ENCODE data around the gene GCFC2. TPM values are rescaled to one million over a fixed set of nuclear protein-coding genes. Genes with fewer than 3 reads are reported as not detected.
A peak's percentile ranks its signal among the peaks of the same experiment; 100 is the strongest.
"Not testable (repeated sequence)": the region's sequence is repeated elsewhere in the genome, so short reads cannot be mapped to it uniquely, and the experiment has no call there.

The GCFC2 gene
- total RNA-seq, 1 donor from 2014 or later: 13.6 TPM

DNA sequence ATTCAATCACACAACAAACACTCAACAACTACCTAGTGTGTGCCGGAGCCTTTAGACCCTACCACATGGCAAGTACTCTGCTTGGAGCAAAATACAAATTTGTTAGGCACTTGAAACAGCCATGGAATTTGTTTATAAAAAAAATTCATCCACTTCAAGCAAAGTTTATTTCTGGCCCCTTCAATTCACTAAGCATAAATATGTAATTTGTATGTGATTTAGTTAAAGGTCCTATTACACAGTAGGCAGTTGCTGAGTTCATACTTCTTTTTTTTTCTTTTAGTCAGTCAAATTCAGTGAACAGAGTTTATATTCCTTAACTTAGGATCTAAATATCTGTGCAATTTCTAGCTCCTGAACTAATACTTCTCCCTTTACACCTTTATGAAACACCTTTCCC is 22.5 kb downstream of the GCFC2 start:
- ATAC-seq: no peak
- intact Hi-C loops (cut with micrococcal nuclease): no loop called here
- no peak for DNase-seq

DNA sequence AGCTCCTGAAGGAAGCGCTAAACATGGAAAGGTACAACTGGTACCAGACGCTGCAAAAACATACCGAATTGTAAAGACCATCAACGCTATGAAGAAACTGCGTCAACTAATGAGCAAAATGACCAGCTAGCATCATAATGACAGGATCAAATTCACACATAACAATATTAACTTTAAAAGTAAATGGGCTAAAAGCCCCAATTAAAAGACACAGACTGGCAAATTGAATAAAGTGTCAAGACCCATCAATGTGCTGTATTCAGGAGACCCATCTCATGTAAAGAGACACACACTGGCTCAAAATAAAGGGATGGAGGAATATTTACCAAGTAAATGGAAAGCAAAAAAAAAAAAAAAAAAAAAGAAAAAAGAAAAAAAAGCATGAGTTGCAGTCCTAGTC is 27.3 kb downstream of the GCFC2 start:
- intact Hi-C loops (cut with micrococcal nuclease): not testable (repeated sequence)

DNA sequence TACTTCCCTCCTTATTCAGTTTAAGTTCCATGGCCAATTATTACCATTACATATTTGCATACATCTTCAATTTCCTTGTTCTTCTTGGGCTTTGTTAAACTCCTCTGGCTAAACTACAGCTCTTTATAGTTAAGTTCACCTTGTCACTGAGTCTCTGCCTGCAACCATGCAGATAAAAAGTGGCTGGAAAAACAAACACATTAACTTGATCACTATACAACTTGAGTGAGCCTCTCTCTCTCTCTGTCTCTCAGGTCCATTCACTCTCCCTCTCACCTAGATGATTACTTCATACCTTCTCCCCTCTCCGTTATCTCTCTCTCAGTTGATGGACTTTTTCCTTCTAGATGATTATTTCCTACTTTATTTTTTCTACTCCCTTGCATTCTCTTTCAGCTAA is 30.3 kb downstream of the GCFC2 start:
- intact Hi-C loops (cut with micrococcal nuclease): no loop called here
- peak; percentile 27 for ATAC-seq

More for the DNA sequence above, 27.3 kb downstream of the GCFC2 start:
- DNase-seq, ATAC-seq: not testable (repeated sequence)

DNA sequence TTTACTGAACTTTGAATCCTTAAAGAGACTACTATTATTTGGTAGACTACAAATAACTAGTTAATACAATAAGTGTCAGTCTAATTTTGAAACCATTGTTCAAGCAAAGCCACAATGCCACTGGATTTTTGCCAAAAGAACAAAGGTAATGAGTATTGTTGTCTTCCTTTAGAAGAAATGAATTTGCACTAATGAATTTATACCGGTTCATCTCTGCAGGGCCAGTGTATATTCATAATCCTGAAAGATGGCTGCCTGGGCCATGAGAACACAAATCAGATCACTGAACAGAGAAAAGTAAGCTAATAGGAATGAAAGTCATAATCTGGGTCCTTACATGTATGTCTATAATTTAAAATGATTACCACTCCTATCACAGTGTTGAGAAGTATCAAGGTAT is 31.2 kb downstream of the GCFC2 start:
- intact Hi-C loops (cut with micrococcal nuclease): no loop called here
- DNase-seq (no peak), ATAC-seq (no peak)

More for the DNA sequence above, 30.3 kb downstream of the GCFC2 start:
- no peak for DNase-seq

DNA sequence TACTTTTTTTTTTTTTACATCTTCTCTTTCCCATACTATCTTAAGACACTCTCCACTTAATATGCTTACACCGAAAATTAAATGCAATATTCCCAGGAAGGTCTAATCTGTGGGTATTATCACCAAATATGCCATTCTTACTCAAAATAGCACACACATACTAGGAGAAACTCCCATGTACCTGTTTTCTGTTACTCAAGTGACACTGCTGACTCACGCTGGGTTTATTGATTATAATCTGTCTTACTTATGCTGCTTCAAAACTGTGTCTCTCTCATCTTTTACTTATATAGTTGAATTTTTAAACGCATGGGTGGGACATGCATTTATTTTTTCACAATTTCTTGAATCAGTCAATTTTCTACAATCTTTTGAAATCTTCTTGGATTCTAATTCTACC is 34.3 kb downstream of the GCFC2 start:
- DNase-seq (no peak), ATAC-seq (no peak)
- intact Hi-C loops (cut with micrococcal nuclease): no loop called here

DNA sequence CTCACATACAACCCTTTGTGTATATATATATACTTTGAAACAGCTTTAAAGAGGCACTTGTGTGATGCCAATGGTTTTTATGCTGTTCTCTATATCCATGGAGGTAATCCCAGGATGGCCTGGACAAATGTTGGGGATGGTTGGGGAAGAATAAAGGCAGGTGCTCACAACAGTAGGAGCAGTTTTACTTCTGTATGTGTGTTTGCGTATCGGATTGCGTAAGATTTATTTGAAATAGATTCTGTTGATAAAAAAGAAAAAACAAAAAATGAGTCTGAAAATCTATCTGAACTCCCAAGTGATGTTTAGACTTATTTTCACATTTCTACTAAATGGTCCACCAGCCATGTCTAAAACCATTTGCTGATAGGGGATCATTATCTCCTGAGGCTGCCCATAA is 34.8 kb downstream of the GCFC2 start:
- intact Hi-C loops (cut with micrococcal nuclease): no loop called here
- DNase-seq: no peak
- ATAC-seq: peak; percentile 17

DNA sequence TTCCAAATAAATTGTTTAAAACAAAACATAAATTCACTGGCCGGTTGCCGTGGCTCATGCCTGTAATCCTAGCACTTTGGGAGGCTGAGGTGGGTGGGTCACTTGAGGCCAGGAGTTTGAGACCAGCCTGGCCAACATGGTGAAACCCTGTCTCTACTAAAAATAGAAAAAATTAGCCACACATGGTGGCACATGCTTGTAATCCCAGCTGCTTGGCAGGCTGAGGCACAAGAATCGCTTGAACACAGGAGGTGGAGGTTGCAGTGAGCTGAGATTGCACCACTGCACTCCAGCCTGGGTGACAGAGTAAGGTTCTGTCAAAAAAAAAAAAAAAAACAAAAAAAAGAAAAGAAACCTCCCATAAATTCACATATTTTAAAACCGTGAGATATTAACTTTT is 35.3 kb downstream of the GCFC2 start:
- peak; percentile 79 for ATAC-seq
- intact Hi-C loops (cut with micrococcal nuclease): not testable (repeated sequence)
- DNase-seq: peak; percentile 30

DNA sequence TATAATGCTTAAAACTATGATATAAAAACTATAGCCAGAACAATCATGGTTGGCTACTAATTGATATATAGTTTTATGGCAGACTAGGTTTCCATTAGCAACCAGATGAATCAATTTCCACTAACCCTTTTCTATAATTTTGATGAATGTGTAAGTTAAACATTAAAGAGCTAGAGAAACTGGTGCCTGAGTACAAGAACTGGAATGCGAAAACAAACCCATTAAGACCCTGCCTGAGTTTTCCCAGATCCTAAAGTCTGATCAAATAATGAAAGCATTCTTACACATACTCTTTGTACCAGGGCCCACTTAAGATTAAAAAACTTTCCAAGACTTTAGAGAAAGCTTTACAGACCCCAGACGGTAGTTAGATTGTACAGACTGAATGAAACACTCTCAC is 42.8 kb downstream of the GCFC2 start:
- intact Hi-C loops (cut with micrococcal nuclease): no loop called here
- ATAC-seq (no peak), DNase-seq (no peak)

DNA sequence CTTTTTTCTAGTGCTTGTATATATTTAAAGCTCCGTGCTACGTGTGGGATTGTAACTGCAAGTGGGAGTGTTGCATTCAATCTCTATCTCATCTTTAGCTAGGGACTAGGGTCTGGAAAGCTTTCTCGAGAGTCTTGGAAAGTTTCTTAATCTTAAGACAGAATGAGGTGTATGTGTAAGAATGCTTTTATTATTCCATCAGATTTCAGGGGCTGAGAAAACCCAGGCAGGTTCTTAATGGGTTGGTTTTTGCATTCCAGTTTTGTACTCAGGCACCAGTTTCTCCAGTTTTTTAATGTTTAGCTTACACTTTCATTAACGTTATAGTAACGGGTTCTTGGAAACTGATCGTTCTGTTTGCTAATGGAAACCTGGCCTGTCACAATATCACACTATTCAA is 43.8 kb downstream of the GCFC2 start:
- DNase-seq (no peak), ATAC-seq (no peak)
- intact Hi-C loops (cut with micrococcal nuclease): no loop called here

DNA sequence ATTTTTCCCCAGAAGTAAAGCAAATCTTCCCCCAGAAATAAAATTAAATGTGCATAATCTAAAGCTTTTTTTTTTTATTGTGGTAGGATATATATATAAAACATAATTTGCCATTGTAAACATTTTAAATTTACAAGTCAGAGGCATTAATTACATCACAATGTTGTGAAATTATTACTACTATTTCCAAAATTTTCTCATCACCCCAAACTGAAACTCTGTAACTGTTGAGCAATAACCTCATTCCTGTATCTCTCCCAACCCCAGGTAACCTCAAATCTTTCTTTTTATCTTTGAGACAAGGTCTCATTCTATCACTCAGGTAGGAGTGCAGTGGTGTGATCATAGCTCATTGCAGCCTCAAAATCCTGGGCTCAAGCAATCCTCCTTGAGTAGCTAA is 52.9 kb downstream of the GCFC2 start:
- ATAC-seq (no peak), DNase-seq (no peak)
- intact Hi-C loops (cut with micrococcal nuclease): no loop called here

DNA sequence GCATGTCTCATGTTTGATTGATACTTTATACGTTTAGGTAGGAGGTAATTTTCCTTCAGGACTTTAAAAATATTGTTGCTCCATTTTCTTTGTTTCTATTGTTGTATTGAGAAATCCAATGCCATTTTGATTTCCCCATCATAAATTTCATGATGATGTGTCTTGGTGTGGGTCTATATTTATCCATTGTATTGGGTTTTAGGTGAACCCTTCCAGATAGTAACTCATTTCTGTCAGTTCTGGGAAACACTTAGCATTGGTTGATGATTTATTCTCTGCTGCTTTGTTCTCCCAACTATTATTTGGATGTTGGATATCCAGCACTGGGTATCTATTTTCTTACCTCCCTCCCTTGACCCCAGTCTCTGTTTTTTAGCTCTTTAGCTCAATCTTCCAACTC is 54.2 kb downstream of the GCFC2 start:
- no peak for ATAC-seq
- DNase-seq: no peak
- intact Hi-C loops (cut with micrococcal nuclease): no loop called here

DNA sequence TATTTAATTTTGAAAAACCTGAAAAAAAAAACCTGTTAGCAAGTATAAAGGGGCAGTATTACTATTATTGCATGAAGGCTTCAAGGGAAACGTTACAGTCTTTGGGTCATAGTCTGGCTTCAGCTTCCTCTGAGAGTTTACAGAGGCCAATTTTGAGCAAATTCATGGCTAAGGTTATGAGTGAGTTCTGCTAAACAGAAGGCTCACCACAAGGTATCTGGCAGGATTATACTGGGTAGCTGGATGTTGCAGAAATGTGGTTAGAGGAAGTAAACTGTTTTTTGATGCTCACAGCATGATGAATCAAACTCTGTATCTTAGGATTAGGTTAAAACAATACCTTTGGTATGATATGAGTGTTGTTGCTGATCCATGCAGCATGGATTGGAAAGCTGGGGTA is 54.9 kb downstream of the GCFC2 start:
- DNase-seq: no peak
- ATAC-seq: no peak
- intact Hi-C loops (cut with micrococcal nuclease): no loop called here

DNA sequence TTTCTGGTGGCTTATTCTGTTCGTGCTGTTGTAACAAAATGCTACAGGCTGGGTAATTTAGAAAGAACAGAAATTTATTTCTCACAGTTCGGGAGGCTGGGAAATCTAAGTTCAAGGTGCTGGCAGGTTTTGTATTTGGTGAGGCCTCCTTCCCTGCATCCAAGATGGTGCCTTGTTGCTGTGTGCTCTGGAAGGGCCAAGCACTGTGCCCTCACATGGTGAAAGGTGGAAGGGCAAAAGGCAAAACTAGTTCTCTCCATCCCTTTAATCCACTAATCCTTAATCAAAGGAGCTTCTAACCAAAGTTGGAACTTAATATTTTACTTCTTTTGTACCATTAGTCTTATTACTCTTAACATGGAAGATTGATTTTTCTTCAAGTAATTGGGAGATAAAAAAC is 56.7 kb downstream of the GCFC2 start:
- DNase-seq: no peak
- intact Hi-C loops (cut with micrococcal nuclease): no loop called here
- no peak for ATAC-seq

DNA sequence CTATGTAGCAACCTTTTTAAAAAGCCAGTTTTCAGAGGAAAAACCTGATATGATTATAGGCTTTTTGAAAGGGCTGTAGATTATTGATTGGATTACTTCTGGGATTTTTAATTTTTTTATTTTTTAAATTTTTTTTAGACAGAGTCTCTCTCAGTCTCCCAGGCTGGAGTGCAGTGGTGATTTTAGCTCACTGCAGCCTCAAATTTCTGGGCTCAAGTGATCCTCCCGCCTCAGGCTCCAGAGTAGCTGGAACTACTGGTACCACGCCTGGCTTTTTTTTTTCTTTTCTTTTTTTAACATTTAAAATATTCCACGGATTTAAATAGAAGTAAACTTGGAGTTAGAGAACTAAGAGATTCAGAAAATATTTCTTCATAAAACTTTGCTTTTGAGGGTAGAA is 62.9 kb downstream of the GCFC2 start:
- intact Hi-C loops (cut with micrococcal nuclease): no loop called here
- ATAC-seq (no peak), DNase-seq (no peak)

DNA sequence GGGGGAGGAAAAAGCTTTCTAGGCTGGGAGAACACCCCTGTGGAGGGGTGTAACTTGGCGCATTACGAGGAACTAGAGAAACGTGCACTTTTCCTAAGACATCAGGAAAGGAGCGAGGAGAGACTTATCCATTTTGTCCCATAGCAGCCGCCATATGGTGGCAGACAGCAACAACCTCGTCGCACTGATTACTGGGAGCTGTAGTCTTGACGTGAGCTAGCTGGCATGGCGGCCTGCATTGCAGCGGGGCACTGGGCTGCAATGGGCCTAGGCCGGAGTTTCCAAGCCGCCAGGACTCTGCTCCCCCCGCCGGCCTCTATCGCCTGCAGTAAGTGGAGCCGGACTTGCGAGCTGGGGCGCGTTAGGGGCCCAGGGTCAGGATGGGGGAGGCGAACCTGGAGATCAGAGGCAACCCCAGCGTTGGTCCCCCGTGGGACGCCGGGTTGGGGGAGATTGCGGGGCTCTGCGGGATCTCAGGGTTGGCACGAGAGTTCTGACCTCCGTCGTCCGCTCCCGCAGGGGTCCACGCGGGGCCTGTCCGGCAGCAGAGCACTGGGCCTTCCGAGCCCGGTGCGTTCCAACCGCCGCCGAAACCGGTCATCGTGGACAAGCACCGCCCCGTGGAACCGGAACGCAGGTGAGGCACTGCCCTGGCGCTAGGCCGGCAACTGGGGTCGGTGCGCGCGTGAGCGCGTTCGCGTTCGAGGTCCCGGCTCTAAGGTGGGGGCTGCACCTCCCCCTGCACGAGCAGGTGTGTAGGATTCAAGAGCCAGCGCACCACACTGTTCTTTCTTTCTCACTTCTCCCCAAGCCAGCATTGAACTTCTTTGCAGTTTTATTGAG is 63.9 kb downstream of the GCFC2 start, which contains the start of gene MRPL19:
MRPL19 (plus strand) TSS at position 201 of the 843 bp plus-strand sequence; CDS start at position 226, 25 bp downstream.
- intact Hi-C loops (cut with micrococcal nuclease): no loop called here
- DNase-seq: peak; percentile 86
- peak; percentile 100 for ATAC-seq

DNA sequence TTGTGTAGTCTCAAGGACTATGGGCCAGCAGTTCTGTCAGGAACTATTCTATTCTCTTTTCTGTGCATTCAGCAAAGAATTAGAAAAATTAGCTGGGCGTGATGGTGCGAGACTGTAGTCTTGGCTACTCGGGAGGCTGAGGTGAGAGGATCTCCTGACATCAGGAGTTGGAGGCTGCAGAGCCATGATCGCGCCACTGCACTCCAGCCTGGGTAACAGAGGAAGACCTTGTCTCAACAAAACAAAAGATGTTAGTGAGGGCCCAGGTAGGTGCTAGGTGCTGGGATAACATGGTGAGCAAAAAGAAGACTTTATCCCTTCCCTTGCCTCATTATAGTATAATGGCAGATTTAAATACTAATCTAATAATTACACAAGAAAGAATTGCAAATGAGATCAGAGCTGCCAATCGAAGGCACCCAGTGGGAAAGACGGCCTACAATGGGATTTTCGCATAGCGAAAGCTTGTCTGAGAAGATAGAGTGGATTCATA is 64.6 kb downstream of the GCFC2 start:
- ATAC-seq: no peak
- intact Hi-C loops (cut with micrococcal nuclease): no loop called here

DNA sequence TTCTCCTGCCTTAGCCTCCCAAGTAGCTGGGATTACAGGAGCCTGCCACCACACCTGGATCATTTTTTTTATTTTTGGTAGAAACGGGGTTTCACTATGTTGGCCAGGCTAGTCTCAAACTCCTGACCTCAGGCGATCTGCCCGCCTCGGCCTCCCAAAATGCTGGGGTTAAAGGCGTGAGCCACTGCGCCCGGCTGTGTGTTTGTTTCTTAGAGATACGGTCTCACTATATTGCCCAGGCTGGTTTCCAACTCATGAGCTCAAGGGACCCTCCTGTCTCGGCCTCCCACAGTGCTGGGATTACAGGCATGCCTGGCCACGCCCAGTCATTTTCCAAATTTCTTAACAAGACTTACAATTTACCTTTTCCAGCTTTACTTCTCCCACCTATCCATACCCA is 65.1 kb downstream of the GCFC2 start:
- no peak for ATAC-seq
- no peak for DNase-seq
- intact Hi-C loops (cut with micrococcal nuclease): no loop called here

More for the DNA sequence above, 64.6 kb downstream of the GCFC2 start:
- DNase-seq: no peak

DNA sequence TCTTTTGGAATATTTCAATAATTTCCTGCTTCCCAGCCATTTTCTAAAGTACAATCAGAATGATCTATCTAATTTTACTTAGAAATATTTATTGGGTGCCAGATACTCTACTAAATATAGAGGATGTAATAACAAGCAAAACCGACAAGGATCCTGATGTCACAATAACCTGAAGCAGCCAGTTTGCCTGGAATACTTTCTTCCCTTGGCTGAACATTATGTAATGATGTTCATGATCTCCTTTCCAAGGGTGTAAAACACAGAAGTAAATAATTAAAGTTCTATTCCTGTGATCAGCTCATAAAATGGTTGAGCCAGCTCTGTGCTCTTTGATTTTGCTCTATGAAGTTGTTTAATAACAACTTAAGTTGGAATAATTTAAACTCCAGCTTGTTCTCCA is 66.7 kb downstream of the GCFC2 start:
- DNase-seq (no peak), ATAC-seq (no peak)
- intact Hi-C loops (cut with micrococcal nuclease): no loop called here

DNA sequence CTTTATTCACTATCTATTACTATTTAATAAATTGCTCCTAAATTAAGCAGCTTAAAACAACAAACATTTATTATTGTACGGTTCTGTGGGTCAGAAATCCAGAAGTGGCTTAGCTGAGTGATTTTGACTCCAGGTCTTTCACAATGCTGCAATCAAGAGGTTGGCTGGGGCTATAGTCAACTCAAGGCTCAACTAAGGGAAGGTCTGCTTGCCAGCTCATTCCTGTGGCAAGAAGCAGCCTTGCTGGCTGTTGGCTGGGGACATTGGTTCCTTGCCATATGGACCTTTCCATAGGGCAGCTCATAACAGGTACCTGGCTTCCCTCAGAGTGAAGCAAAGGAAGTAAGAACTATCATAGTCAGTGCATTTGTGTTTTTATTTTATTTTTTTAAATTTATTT is 69.1 kb downstream of the GCFC2 start:
- intact Hi-C loops (cut with micrococcal nuclease): no loop called here
- no peak for DNase-seq
- ATAC-seq: no peak

DNA sequence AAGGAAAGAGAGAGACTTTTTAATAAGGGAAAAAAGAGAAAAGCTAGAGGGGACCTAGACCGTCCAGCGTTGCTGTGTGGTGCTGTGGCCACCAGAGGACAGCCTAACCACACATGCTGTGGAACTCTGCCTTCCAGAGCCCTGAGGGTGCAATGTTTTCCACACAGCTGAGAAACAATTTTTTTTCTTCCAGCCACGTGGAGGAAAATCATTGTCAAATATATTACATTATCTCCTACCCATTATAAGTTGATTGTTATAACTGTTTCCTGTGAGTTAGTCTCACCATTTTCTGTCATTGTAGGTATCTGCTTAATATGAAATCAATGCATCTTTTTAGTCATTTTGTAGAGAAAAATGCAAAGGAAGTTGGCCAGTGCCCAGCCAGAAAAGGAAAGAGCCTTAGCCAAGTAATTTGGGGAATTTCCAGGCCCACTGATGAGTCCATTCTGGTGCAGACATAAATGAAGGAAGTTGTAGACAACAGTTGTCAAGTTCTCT is 70.0 kb downstream of the GCFC2 start:
- DNase-seq: peak; percentile 74
- intact Hi-C loops (cut with micrococcal nuclease): no loop called here
- ATAC-seq: peak; percentile 98

DNA sequence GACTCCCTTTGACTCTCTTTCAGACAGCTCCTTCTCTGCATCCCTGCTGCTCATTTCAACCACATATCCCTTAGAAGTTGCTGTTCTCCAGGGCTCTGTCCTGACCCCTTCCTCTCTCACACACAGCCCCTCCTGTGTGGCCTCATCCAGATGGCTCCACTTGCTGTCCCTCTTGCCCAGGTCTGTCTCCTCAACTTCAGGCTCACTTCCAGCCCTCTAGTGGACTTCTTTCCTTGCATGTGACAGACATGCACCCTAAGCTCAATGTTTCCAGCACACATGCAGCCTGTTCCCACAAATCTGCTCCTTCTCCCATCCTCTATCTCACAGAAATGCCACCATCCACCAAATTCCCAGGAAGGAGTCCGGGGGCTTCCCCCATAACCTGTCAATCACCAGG is 73.1 kb downstream of the GCFC2 start:
- intact Hi-C loops (cut with micrococcal nuclease): no loop called here
- DNase-seq (no peak), ATAC-seq (no peak)
